Ishikawa (cell line): ENCODE data around the gene MAP2.

Experiments
- CEBPB ChIP-seq: IDR thresholded peaks from 2 replicates; pipeline ENCODE4 v1.6.1; 2012
- CREB1 ChIP-seq: IDR thresholded peaks from 2 replicates; pipeline ENCODE4 v1.6.1; 2012; ENCODE audit warnings: low read depth
- EGR1 ChIP-seq: IDR thresholded peaks from 2 replicates; pipeline ENCODE4 v1.6.1; 2012
- EP300 ChIP-seq: IDR thresholded peaks from 2 replicates; pipeline ENCODE4 v1.6.1; 2012; ENCODE audit warnings: borderline replicate concordance
- FOXM1 ChIP-seq: IDR thresholded peaks from 2 replicates; pipeline ENCODE4 v1.6.1; 2012; ENCODE audit warnings: low read depth, borderline replicate concordance
- MAX ChIP-seq: IDR thresholded peaks from 2 replicates; pipeline ENCODE4 v1.6.1; 2012
- NFIC ChIP-seq: IDR thresholded peaks from 2 replicates; pipeline ENCODE4 v1.6.1; 2012
- RAD21 ChIP-seq: IDR thresholded peaks from 2 replicates; pipeline ENCODE4 v1.6.1; 2012; ENCODE audit warnings: low read depth
- REST ChIP-seq: IDR thresholded peaks from 2 replicates; pipeline ENCODE4 v1.6.1; 2012; ENCODE audit warnings: low read depth, mild to moderate bottlenecking
- TAF1 ChIP-seq: IDR thresholded peaks from 2 replicates; pipeline ENCODE4 v1.6.1; 2012; ENCODE audit warnings: low read depth, mild to moderate bottlenecking
- TCF12 ChIP-seq: IDR thresholded peaks from 2 replicates; pipeline ENCODE4 v1.6.1; 2012; ENCODE audit warnings: low read depth
- TEAD4 ChIP-seq: IDR thresholded peaks from 2 replicates; pipeline ENCODE4 v1.6.1; 2012
- USF1 ChIP-seq: IDR thresholded peaks from 2 replicates; pipeline ENCODE4 v1.6.1; 2012
- YY1 ChIP-seq: IDR thresholded peaks from 2 replicates; pipeline ENCODE4 v1.6.1; 2012; ENCODE audit warnings: low read depth
- ZBTB7A ChIP-seq: IDR thresholded peaks from 2 replicates; pipeline ENCODE4 v1.6.1; 2012; ENCODE audit warnings: low read depth

The MAP2 gene

GRCh38 chr2:209642146-209642820 is 218.4 kb downstream of the MAP2 start:
- no peak for TF ChIP-seq EP300
- TF ChIP-seq TAF1 = no peak
- no peak for TF ChIP-seq FOXM1
- TF ChIP-seq MAX = no peak
- no peak for TF ChIP-seq NFIC

- TF ChIP-seq RAD21 = no peak
- no peak for TF ChIP-seq NFIC
- TF ChIP-seq TCF12 = no peak
- TF ChIP-seq CREB1 = no peak
- TF ChIP-seq FOXM1 = no peak
- no peak for TF ChIP-seq MAX
- TF ChIP-seq EGR1 = no peak
- no peak for TF ChIP-seq YY1
- no peak for TF ChIP-seq REST
- TF ChIP-seq EP300 = no peak
- TF ChIP-seq TEAD4 = no peak
- TF ChIP-seq TAF1 = no peak
- no peak for TF ChIP-seq CEBPB
- no peak for TF ChIP-seq ZBTB7A
- no peak for TF ChIP-seq USF1
These were observed 221.0 kb downstream of the MAP2 start for GRCh38 chr2:209644842-209645241.

GRCh38 chr2:209648714-209649113 is 224.9 kb downstream of the MAP2 start:
- TF ChIP-seq ZBTB7A (no peak), TAF1 (no peak), REST (no peak), FOXM1 (no peak), TCF12 (no peak), MAX (no peak), CREB1 (no peak), EGR1 (no peak), NFIC (no peak), TEAD4 (no peak), EP300 (no peak), USF1 (no peak), YY1 (no peak), CEBPB (no peak)

GRCh38 chr2:209653134-209653533 is 229.3 kb downstream of the MAP2 start:
- no peak for TF ChIP-seq EGR1
- no peak for TF ChIP-seq RAD21
- TF ChIP-seq NFIC = no peak
- TF ChIP-seq TCF12 = no peak
- TF ChIP-seq CEBPB = no peak
- no peak for TF ChIP-seq TEAD4

- TF ChIP-seq TCF12 (no peak), FOXM1 (no peak), TAF1 (no peak), CREB1 (no peak), ZBTB7A (no peak), RAD21 (no peak), EP300 (no peak), MAX (no peak), REST (no peak), CEBPB (no peak)
These were observed 237.5 kb downstream of the MAP2 start for GRCh38 chr2:209661286-209661894.
